Activated CD4-positive, alpha-beta T cell treated with anti-CD3 and anti-CD28 coated beads for 24 hours (primary cell): ENCODE measurements around the gene FARS2.
A peak's percentile ranks its signal among the peaks of the same experiment; 100 is the strongest.

ENCODE experiments used
- DNase-seq, 2 donors: peaks; one replicate each; pipeline ENCODE4 v3.0.0-alpha.2; 2020; ENCODE audit warnings: low read depth in 2 of 2

Gene FARS2

GRCh38 chr6:5506149-5506548 lies 244.8 kb downstream of the FARS2 start:
- DNase-seq = no peak

GRCh38 chr6:5506597-5506996 lies 245.3 kb downstream of the FARS2 start:
- DNase-seq = no peak

- DNase-seq = no peak
Measured at GRCh38 chr6:5507131-5507681, 245.9 kb downstream of the FARS2 start.

- no peak for DNase-seq
Measured at GRCh38 chr6:5509106-5509505, 247.8 kb downstream of the FARS2 start.

- DNase-seq = no peak
Measured at GRCh38 chr6:5510331-5511133, 249.2 kb downstream of the FARS2 start.

GRCh38 chr6:5511954-5512353 lies 250.6 kb downstream of the FARS2 start:
- DNase-seq = no peak

- no peak for DNase-seq
Measured at GRCh38 chr6:5512422-5512821, 251.1 kb downstream of the FARS2 start.

- no peak for DNase-seq
Measured at GRCh38 chr6:5513408-5513807, 252.1 kb downstream of the FARS2 start.

- no peak for DNase-seq
Measured at GRCh38 chr6:5514353-5514752, 253.0 kb downstream of the FARS2 start.

- no peak for DNase-seq
Measured at GRCh38 chr6:5515200-5515599, 253.9 kb downstream of the FARS2 start.

- DNase-seq = no peak
Measured at GRCh38 chr6:5516036-5516435, 254.7 kb downstream of the FARS2 start.

GRCh38 chr6:5517796-5518195 lies 256.5 kb downstream of the FARS2 start:
- DNase-seq = peak in 1 of 2 donors; percentile 11

GRCh38 chr6:5518936-5519491 lies 257.7 kb downstream of the FARS2 start:
- no peak for DNase-seq

- DNase-seq = no peak
Measured at GRCh38 chr6:5520796-5521195, 259.5 kb downstream of the FARS2 start.

GRCh38 chr6:5521322-5521721 lies 260.0 kb downstream of the FARS2 start:
- no peak for DNase-seq

GRCh38 chr6:5522147-5522546 lies 260.8 kb downstream of the FARS2 start:
- DNase-seq = no peak

- no peak for DNase-seq
Measured at GRCh38 chr6:5524110-5524509, 262.8 kb downstream of the FARS2 start.

- no peak for DNase-seq
Measured at GRCh38 chr6:5525209-5525608, 263.9 kb downstream of the FARS2 start.

GRCh38 chr6:5529015-5529414 lies 267.7 kb downstream of the FARS2 start:
- DNase-seq = no peak

GRCh38 chr6:5529733-5530132 lies 268.4 kb downstream of the FARS2 start:
- DNase-seq = no peak

- DNase-seq = no peak
Measured at GRCh38 chr6:5531161-5531560, 269.8 kb downstream of the FARS2 start.

- DNase-seq = no peak
Measured at GRCh38 chr6:5531853-5532375, 270.6 kb downstream of the FARS2 start.

- no peak for DNase-seq
Measured at GRCh38 chr6:5532941-5533340, 271.6 kb downstream of the FARS2 start.
